HUES64 (cell line): ENCODE results near the gene NEUROD2.

ENCODE experiments used
- H3K27ac ChIP-seq: 2 replicates; pipeline ENCODE4 v1.7.0; 2013; ENCODE audit warnings: low read depth, low read length, inconsistent platforms
- H3K27me3 ChIP-seq: 2 replicates; pipeline ENCODE4 v1.6.1; 2013; ENCODE audit warnings: mild to moderate bottlenecking, low read length; ENCODE audit not compliant: insufficient read depth
- H3K36me3 ChIP-seq: 2 replicates; pipeline ENCODE4 v1.6.1; 2013; ENCODE audit warnings: mild to moderate bottlenecking, low read length; ENCODE audit not compliant: insufficient read depth
- H3K4me1 ChIP-seq: 2 replicates; pipeline ENCODE4 v1.6.1; 2013; ENCODE audit warnings: mild to moderate bottlenecking, low read length, moderate library complexity; ENCODE audit not compliant: insufficient read depth
- H3K4me3 ChIP-seq: 2 replicates; pipeline ENCODE4 v1.5.1; 2013; ENCODE audit warnings: mild to moderate bottlenecking, low read length, moderate library complexity
- H3K9ac ChIP-seq: 2 replicates; pipeline ENCODE4 v1.6.1; 2013; ENCODE audit warnings: mild to moderate bottlenecking, low read depth, low read length
- H3K9me3 ChIP-seq: 2 replicates; pipeline ENCODE4 v1.6.1; 2013; ENCODE audit warnings: low read depth, low read length; ENCODE audit not compliant: insufficient read depth
- WGBS: fragments of 150-250, 120-280 bp; methylation state at CpG from one replicate; pipeline ENCODE4 v1.1.7; 2013; ENCODE audit warnings: missing lambda C conversion rate; 5-methylcytosine and 5-hydroxymethylcytosine counted together

Gene NEUROD2

DNA sequence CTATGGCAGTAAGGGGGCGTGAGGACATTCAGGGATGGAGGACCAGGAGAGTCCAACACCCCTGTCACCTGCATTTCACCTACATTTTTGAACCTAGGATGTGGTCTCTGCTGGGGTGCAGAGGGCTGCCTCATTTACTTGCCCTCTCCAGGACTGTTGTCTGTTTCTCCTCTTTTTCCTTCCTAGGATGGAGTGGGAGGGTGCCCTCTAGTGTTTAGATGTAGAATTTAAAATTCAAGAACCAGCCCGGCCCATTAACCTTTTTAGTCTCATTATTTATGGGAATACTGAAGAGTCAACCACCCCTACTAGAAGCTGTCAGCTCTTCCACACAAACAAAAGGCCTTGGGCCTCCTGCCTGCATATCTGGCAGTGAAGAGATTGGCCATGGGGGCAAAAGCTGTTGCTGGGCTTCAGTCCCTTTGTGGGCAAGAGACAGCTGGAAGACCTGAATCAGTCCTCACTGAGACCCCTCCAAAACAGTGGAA lies 26.7 kb upstream of the NEUROD2 start:
- H3K4me3 ChIP-seq = no peak overlapping the region
- peaks cover 39% of the 10 kb centered on the region for H3K4me1 ChIP-seq
- H3K9me3 ChIP-seq = no peaks in the 10 kb centered on the region
- no peak overlapping the region for H3K9ac ChIP-seq
- no peak overlapping the region for H3K27ac ChIP-seq
- 83% methylated on average over 1 of the region's 2 CpGs for WGBS
- H3K27me3 ChIP-seq = peaks cover 4% of the 10 kb centered on the region; the same call in 1 of the 2 replicates
- no peaks in the 10 kb centered on the region for H3K36me3 ChIP-seq

- no peaks in the 10 kb centered on the region for H3K36me3 ChIP-seq
- H3K9me3 ChIP-seq = no peaks in the 10 kb centered on the region
- H3K9ac ChIP-seq = no peak overlapping the region
- 90% methylated on average over 8 of the region's 8 CpGs for WGBS
- peaks cover 8% of the 10 kb centered on the region; the same call in 1 of the 2 replicates for H3K27me3 ChIP-seq
- H3K27ac ChIP-seq = no peak overlapping the region
- no peak overlapping the region for H3K4me3 ChIP-seq
- peaks cover 42% of the 10 kb centered on the region for H3K4me1 ChIP-seq
Measured at GRCh38 chr17:39633570-39634183, 26.0 kb upstream of the NEUROD2 start.

- H3K27ac ChIP-seq = no peak overlapping the region
- H3K4me1 ChIP-seq = peaks cover 45% of the 10 kb centered on the region
Measured at GRCh38 chr17:39632153-39632941, 24.6 kb upstream of the NEUROD2 start.

DNA sequence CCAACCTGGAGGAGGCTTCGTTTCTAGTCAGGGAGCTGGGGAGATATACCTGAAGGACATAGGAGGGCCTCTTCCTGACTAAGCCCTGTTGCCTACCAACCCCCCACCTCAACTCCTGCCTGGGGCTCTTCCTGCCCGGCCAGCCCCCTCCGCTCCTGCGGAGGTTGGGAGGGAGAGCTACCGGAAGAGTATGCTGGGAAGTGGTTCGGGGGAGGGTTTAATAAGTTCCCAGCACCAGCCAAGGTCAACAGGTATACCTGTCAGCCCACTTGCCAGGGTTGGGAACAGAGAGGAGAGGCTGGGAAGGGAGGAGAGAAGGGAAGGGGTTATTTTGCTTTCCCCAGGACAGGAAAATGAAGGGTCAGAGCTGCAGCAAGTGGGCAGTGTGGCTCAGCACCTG lies 23.7 kb upstream of the NEUROD2 start:
- Histone ChIP-seq H3K27me3 (peaks cover 31% of the 10 kb centered on the region), H3K9me3 (no peaks in the 10 kb centered on the region), H3K4me3 (peak overlapping the region; percentile 13; the same call in 1 of the 2 replicates), H3K4me1 (peaks cover 41% of the 10 kb centered on the region), H3K9ac (0 out of 2 replicates have a peak overlapping the region, but pooled peaks have one; percentile 15), H3K36me3 (no peaks in the 10 kb centered on the region), H3K27ac (no peak overlapping the region)
- 8% methylated on average over 5 of the region's 6 CpGs for WGBS

More at GRCh38 chr17:39632153-39632941, 24.6 kb upstream of the NEUROD2 start:
- H3K9me3 ChIP-seq = no peaks in the 10 kb centered on the region
- H3K4me3 ChIP-seq = no peak overlapping the region
- H3K36me3 ChIP-seq = no peaks in the 10 kb centered on the region
- peaks cover 22% of the 10 kb centered on the region for H3K27me3 ChIP-seq
- H3K9ac ChIP-seq = no peak overlapping the region
- WGBS = 71% methylated on average over 13 of the region's 13 CpGs

- H3K27ac ChIP-seq = no peak overlapping the region
- H3K4me3 ChIP-seq = no peak overlapping the region
- no peak overlapping the region for H3K9ac ChIP-seq
- peaks cover 32% of the 10 kb centered on the region for H3K4me1 ChIP-seq
- no peaks in the 10 kb centered on the region for H3K36me3 ChIP-seq
- H3K27me3 ChIP-seq = peaks cover 46% of the 10 kb centered on the region
- H3K9me3 ChIP-seq = no peaks in the 10 kb centered on the region
- 87% methylated on average over 12 of the region's 12 CpGs for WGBS
Measured at GRCh38 chr17:39629898-39630297, 22.2 kb upstream of the NEUROD2 start.

- H3K36me3 ChIP-seq = no peaks in the 10 kb centered on the region
- no peaks in the 10 kb centered on the region for H3K9me3 ChIP-seq
- H3K4me3 ChIP-seq = no peak overlapping the region
- H3K4me1 ChIP-seq = peaks cover 32% of the 10 kb centered on the region
- H3K27me3 ChIP-seq = peaks cover 50% of the 10 kb centered on the region
- no peak overlapping the region for H3K27ac ChIP-seq
- no peak overlapping the region for H3K9ac ChIP-seq
- WGBS = 66% methylated on average over 3 of the region's 3 CpGs
Measured at GRCh38 chr17:39629494-39629880, 21.8 kb upstream of the NEUROD2 start.

GRCh38 chr17:39628655-39629493 lies 21.2 kb upstream of the NEUROD2 start:
- H3K4me1 ChIP-seq = peaks cover 32% of the 10 kb centered on the region
- no peak overlapping the region for H3K9ac ChIP-seq
- peaks cover 54% of the 10 kb centered on the region for H3K27me3 ChIP-seq
- H3K27ac ChIP-seq = no peak overlapping the region
- no peaks in the 10 kb centered on the region for H3K9me3 ChIP-seq
- H3K36me3 ChIP-seq = no peaks in the 10 kb centered on the region
- no peak overlapping the region for H3K4me3 ChIP-seq
- WGBS = 56% methylated on average over 10 of the region's 10 CpGs

DNA sequence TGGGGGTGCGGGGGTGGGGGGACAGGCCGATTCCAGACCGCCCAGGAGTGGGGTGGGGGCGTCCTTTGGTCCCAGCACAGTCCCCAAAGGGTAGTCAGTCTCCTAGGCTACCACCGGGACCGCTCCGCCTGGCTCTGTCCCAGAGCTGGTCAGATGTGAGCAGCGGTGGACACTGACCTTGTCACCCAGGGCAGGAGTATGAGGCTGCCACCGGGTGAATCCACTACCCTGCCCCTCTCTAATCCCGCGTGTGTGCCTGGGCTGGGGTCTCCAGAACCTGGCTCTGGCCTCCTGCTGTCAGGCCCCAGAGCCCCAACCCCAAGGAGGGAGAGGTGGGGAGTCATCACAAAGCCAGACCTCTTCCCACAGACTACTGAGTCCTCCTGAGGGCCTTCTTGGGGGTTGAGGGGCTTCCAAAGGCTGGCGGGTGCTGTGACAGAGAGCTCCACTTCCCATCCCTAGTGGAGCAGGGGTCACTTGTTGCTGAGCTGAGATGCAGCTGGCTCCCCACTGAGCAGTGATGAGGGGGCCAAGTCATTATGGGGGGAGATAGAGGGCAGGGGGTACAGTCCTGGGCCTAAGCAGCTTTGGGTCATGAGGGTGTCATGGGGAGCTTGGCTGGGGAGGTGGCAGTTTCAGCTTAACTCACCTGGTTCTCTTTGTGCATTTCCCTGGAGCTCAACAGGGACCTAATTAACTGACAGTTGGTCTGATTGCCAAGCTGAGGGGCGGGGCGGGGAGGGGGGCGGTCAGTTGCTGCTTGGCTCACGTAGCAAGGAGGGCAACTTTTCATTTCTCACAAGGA lies 20.2 kb upstream of the NEUROD2 start:
- Histone ChIP-seq H3K4me1 (peaks cover 32% of the 10 kb centered on the region), H3K27ac (no peak overlapping the region), H3K4me3 (peak overlapping the region; percentile 57), H3K36me3 (no peaks in the 10 kb centered on the region), H3K9ac (no peak overlapping the region), H3K9me3 (no peaks in the 10 kb centered on the region), H3K27me3 (peaks cover 62% of the 10 kb centered on the region)
- WGBS = 11% methylated on average over 16 of the region's 16 CpGs

DNA sequence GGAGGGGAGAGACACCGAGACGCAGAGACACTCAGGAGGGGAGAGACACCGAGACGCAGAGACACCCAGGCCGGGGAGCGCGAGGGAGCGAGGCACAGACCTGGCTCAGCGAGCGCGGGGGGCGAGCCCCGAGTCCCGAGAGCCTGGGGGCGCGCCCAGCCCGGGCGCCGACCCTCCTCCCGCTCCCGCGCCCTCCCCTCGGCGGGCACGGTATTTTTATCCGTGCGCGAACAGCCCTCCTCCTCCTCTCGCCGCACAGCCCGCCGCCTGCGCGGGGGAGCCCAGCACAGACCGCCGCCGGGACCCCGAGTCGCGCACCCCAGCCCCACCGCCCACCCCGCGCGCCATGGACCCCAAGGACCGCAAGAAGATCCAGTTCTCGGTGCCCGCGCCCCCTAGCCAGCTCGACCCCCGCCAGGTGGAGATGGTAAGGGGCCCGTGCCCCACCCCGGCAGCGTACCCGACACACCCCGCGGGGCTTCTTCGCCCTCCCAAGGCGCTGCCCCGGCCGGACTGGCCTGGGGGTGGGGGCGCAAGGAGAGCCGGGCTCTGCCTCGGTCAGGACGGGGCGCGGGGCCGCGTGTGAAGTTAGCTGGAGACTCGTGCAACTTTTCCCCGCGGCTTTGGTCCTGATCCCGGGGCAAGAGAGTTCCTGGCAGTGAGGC lies 19.5 kb upstream of the NEUROD2 start:
- no peak overlapping the region for H3K27ac ChIP-seq
- H3K9me3 ChIP-seq = no peaks in the 10 kb centered on the region
- peaks cover 63% of the 10 kb centered on the region for H3K27me3 ChIP-seq
- under 1% methylated on average over 72 of the region's 72 CpGs for WGBS
- peak overlapping the region; percentile 57 for H3K4me3 ChIP-seq
- no peaks in the 10 kb centered on the region for H3K36me3 ChIP-seq
- H3K4me1 ChIP-seq = peaks cover 29% of the 10 kb centered on the region
- no peak overlapping the region for H3K9ac ChIP-seq
